ENCODE measurements around the gene CPT1A. TPM values are rescaled to one million over a fixed set of nuclear protein-coding genes. Genes with fewer than 3 reads are reported as not detected.

Gene CPT1A
- total RNA-seq, 1 experiment from 2014 or later, result 31.8 TPM

DNA sequence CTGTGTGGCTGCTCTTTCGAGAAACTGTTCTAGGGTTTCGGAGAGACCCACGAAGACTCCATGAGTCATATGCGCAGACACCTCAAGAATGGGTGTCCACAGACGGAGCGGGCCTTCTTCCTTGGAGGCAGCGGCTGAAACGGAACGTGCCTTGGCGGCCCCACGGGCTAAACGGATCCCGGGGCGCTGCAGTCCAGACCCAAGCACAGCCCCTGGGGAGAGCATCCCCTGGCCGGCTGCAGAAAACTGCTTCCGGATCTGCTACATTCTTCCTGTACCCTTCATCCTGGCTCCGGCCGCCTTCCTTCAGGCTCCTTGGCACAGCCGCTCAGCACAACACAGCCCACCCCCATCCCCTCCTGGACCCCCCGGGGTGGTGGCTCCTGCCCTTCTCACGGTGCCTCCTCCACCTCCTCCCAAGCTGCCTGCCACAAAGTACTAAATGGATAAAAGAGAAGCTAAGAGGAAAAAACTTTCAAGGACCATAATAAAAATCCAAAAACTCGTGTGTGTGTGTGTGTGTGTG is 25.4 kb downstream of the CPT1A start:
- ChIA-PET CTCF (interaction anchor here (0.6 kb wide), 1 partner anchor 18 kb away, joined by 3 read pairs; no protein-coding TSS in a partner anchor), POLR2A (no interaction called here)
- BruUV-seq (replicated peaks), result no TSS peak
- Mint-ChIP-seq H3K9me3 (ENCODE audit: unreplicated experiment) (no peaks in the 10 kb centered on the region), H3K4me1 (ENCODE audit: insufficient read depth, unreplicated experiment) (peaks cover 12% of the 10 kb centered on the region), H3K27me3 (ENCODE audit: insufficient read depth, unreplicated experiment) (no peaks in the 10 kb centered on the region), H3K4me3 (ENCODE audit: unreplicated experiment) (no peak overlapping the region), H3K27ac (ENCODE audit: low read depth, unreplicated experiment) (no peak overlapping the region), H3K36me3 (ENCODE audit: insufficient read depth, unreplicated experiment) (peaks cover 33% of the 10 kb centered on the region)
- DNase-seq (ENCODE audit: unreplicated experiment), result no peak
- intact Hi-C loops (cut with micrococcal nuclease), result no loop called here
- no peak for TF ChIP-seq CTCF (IDR thresholded peaks at IDR 0.05; ENCODE audit: unreplicated experiment)

- Mint-ChIP-seq H3K27ac (ENCODE audit: low read depth, unreplicated experiment) (no peak overlapping the region), H3K4me3 (ENCODE audit: unreplicated experiment) (no peak overlapping the region), H3K9me3 (ENCODE audit: unreplicated experiment) (no peaks in the 10 kb centered on the region), H3K27me3 (ENCODE audit: insufficient read depth, unreplicated experiment) (no peaks in the 10 kb centered on the region), H3K36me3 (ENCODE audit: insufficient read depth, unreplicated experiment) (peaks cover 33% of the 10 kb centered on the region), H3K4me1 (ENCODE audit: insufficient read depth, unreplicated experiment) (peaks cover 12% of the 10 kb centered on the region)
- no peak for TF ChIP-seq CTCF (IDR thresholded peaks at IDR 0.05; ENCODE audit: unreplicated experiment)
- intact Hi-C loops (cut with micrococcal nuclease), result no loop called here
- ChIA-PET CTCF (interaction anchor here (1.1 to 1.2 kb wide), 2 partner anchors 14 to 16 kb away, joined by 3 to 5 read pairs; no protein-coding TSS in a partner anchor), POLR2A (no interaction called here)
- no peak for DNase-seq (ENCODE audit: unreplicated experiment)
- no TSS peak for BruUV-seq (replicated peaks)
These were observed 27.9 kb downstream of the CPT1A start for GRCh38 chr11:68813773-68814172.

DNA sequence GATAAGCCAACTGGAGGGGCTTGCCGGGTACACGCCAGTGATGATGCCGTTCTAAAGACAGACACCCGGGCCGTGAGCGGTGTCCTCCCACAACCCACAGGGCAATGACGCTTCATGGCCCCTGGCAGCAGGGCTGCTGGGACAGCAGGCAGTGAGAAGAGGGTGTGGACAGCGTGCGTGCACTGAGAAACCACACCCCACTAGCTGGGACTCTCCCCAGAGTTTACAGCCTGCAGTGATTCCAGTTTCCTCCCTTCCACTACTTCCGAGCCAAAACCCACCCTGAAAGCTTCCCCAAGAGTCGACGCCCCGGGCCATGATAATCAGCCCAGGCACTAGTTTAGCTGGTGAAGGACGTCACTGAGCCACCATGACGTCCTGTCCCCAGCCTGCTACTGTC is 29.2 kb downstream of the CPT1A start:
- no peaks in the 10 kb centered on the region for H3K9me3 Mint-ChIP-seq (ENCODE audit: unreplicated experiment)
- ChIA-PET CTCF (no interaction called here), POLR2A (interaction anchor here (0.7 kb wide), 1 partner anchor 216 kb away, joined by 3 read pairs; no protein-coding TSS in a partner anchor)
- H3K27ac Mint-ChIP-seq (ENCODE audit: low read depth, unreplicated experiment), result no peak overlapping the region
- DNase-seq (ENCODE audit: unreplicated experiment), result no peak
- peaks cover 42% of the 10 kb centered on the region for H3K36me3 Mint-ChIP-seq (ENCODE audit: insufficient read depth, unreplicated experiment)
- H3K4me1 Mint-ChIP-seq (ENCODE audit: insufficient read depth, unreplicated experiment), result peaks cover 2% of the 10 kb centered on the region
- TF ChIP-seq CTCF (IDR thresholded peaks at IDR 0.05; ENCODE audit: unreplicated experiment), result no peak
- intact Hi-C loops (cut with micrococcal nuclease), result no loop called here
- no TSS peak for BruUV-seq (replicated peaks)
- H3K4me3 Mint-ChIP-seq (ENCODE audit: unreplicated experiment), result no peak overlapping the region
- H3K27me3 Mint-ChIP-seq (ENCODE audit: insufficient read depth, unreplicated experiment), result no peaks in the 10 kb centered on the region

DNA sequence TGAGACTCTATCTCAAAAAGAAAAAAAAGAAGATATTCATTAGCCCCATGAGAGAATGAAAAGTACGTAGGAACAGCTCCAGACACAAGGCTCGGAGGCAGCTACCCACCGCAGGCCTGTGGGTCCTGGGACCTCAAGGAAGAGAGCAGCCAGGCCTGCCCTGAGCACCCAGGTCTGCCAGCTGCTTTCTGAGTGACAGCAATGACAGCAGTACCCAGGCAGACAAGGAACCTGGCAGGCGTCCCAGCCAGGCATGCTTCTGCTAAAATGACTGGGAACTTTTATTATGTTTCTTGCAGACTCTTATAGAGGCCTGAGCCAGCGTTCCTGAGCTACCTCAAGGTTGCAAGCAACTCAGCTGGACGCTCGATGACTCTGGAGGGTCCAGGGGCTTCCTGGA is 31.6 kb downstream of the CPT1A start:
- no peak for DNase-seq (ENCODE audit: unreplicated experiment)
- intact Hi-C loops (cut with micrococcal nuclease), result no loop called here
- Mint-ChIP-seq H3K4me3 (ENCODE audit: unreplicated experiment) (no peak overlapping the region), H3K36me3 (ENCODE audit: insufficient read depth, unreplicated experiment) (peaks cover 41% of the 10 kb centered on the region), H3K9me3 (ENCODE audit: unreplicated experiment) (no peaks in the 10 kb centered on the region), H3K27ac (ENCODE audit: low read depth, unreplicated experiment) (no peak overlapping the region), H3K4me1 (ENCODE audit: insufficient read depth, unreplicated experiment) (no peaks in the 10 kb centered on the region), H3K27me3 (ENCODE audit: insufficient read depth, unreplicated experiment) (no peaks in the 10 kb centered on the region)
- TF ChIP-seq CTCF (IDR thresholded peaks at IDR 0.05; ENCODE audit: unreplicated experiment), result no peak
- POLR2A ChIA-PET, result no interaction called here
- CTCF ChIA-PET, result interaction anchor here (0.9 kb wide), 1 partner anchor 10 kb away, joined by 3 read pairs; no protein-coding TSS in a partner anchor
- no TSS peak for BruUV-seq (replicated peaks)

Measured in MCF 10A (cell line).